Anterior cingulate cortex (tissue), 58 donors: ENCODE results near the gene ECE2.
A peak's percentile ranks its signal among the peaks of the same experiment; 100 is the strongest.

Experiments
- DNase-seq, 58 donors: peaks; one replicate each; lab custom pipeline; 2025; lab: John Stamatoyannopoulos, UW

ECE2 gene

GRCh38 chr3:184306341-184306972 lies 30.6 kb downstream of the ECE2 start:
- no peak for DNase-seq

- no peak for DNase-seq
Measured at GRCh38 chr3:184307915-184308314, 32.1 kb downstream of the ECE2 start.

DNA sequence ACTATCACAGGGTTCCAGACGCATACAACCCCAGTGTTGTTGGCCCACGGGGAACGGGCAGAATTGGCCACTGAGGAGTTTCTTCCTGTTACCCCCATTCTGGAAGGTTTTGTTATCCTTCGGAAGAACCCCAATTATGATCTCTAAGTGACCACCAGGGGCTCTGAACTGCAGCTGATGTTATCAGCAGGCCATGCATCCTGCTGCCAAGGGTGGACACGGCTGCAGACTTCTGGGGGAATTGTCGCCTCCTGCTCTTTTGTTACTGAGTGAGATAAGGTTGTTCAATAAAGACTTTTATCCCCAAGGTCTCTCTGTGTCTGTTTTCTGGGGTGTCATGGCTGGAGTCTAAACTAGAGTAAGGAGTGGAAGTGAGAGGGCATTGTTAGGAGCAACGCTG lies 32.9 kb downstream of the ECE2 start:
- DNase-seq, result no peak

DNA sequence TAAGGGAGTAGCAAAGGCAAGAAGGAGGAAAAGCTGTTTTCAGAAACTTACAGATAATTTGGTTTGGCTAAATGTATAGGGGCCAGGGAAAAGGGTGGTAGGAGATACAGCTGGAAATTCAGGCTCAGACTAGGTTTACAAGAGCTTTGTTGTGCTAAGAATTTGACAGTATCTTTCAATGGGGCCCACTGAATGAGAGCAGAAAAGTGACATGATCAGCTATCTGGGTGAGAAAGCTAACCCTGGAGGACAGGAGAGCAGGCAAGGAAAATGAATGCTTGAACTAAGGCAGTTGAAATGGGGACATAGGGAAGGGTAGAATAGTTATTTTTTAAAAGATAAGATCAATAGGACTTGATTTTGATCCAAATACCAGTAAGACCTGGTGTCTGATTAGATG lies 35.8 kb downstream of the ECE2 start:
- no peak for DNase-seq

DNA sequence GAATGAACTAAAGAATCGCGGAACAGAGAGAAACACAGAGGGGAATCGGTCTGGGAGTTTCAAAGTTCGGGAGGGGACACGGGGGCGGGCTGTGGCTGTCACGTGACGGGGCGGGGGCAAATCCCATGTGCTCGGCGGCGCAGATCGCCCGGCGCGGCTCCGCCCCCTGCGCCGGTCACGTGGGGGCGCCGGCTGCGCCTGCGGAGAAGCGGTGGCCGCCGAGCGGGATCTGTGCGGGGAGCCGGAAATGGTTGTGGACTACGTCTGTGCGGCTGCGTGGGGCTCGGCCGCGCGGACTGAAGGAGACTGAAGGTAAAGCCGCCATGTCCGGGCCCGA lies 38.5 kb downstream of the ECE2 start, which contains the start of gene EIF4G1:
Gene EIF4G1, plus strand, starts transcription at position 244 of the 337 bp plus-strand sequence. CDS start 1,191 bp downstream, outside the sequence.
- DNase-seq, result peak; percentile 47 to 95 (median 91)

- DNase-seq, result peak in 49 of 58 donors; percentile 1 to 81 (median 54)
Measured at GRCh38 chr3:184314700-184315542, 39.1 kb downstream of the ECE2 start.

GRCh38 chr3:184315543-184315867 lies 39.7 kb downstream of the ECE2 start:
- peak in 1 of 58 donors; percentile 28 for DNase-seq

DNA sequence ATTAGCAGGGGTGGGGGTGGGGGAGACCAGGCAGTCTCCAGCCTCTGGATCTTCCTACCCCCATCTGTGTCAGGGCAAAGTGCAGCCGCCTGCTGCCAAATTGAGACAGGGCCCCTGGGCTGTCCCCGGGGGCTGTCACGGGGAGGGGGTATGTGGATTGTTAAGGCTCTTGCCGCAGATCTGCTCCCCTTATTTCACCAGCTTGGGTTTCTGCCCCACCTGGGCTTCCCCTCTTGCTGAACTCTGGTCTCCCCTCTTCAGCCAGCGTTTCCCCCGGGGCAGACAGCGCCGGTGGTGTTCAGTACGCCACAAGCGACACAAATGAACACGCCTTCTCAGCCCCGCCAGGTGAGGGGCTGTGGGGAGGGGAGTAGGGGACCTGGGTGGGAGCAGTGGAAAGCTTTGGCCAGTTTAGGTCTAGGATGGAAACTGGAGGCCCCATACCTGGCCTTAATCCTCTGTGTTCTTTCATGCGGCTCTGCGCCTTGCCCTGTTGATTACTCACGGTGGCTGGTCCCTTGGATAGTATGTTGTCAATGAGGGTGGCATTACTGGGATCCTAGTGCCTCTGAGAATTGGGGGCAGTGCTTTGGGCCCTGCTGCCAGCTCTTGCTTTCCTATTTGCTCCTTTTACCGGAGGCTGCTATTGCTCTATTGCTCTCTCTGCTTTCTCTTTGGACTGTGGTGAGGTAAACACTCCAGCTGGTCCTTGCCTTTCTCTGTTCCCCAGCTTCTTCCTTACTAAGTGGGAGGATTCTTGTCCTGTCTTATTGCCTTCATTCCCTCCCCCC lies 40.2 kb downstream of the ECE2 start:
- peak in 2 of 58 donors; percentile 5 to 13 for DNase-seq

DNA sequence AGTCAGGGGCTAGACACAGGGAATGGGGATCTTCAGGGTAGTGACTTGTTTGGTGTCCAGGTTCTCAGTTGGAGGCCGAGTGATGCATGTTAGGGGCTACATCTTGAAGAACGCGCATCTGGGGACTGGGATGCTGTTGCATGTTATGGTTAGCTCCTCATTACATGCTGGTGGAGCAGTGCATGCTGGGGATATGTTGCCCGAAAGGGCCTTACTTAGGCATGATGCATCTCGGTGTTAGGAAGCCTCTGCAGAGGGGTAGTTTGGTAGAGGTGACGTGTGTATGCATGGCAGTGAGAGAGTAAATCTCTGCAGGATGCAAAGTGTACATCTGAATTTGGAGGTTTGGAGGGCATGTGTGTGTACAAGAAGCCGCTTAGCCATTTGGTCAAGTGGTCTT lies 41.0 kb downstream of the ECE2 start:
- peak in 1 of 58 donors; percentile 2 for DNase-seq

DNA sequence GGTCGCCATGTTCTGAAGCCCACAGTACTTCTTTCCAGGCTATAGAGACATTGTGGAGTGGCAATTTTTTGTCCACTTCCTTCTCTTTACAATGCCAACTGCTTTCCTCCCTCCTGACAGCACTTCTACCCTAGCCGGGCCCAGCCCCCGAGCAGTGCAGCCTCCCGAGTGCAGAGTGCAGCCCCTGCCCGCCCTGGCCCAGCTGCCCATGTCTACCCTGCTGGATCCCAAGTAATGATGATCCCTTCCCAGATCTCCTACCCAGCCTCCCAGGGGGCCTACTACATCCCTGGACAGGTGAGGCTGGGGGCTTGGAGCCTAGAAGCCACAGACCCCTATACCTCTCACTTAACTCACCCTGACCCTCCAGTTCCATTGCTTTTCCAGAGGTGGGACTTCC lies 41.4 kb downstream of the ECE2 start:
- no peak for DNase-seq

- peak; percentile 31 to 96 (median 88) for DNase-seq
Measured at GRCh38 chr3:184320104-184320445, 44.3 kb downstream of the ECE2 start.

DNA sequence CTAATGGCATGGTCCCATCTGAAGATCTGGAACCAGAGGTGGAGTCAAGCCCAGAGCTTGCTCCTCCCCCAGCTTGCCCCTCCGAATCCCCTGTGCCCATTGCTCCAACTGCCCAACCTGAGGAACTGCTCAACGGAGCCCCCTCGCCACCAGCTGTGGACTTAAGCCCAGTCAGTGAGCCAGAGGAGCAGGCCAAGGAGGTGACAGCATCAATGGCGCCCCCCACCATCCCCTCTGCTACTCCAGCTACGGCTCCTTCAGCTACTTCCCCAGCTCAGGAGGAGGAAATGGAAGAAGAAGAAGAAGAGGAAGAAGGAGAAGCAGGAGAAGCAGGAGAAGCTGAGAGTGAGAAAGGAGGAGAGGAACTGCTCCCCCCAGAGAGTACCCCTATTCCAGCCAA lies 45.8 kb downstream of the ECE2 start:
- DNase-seq, result no peak

GRCh38 chr3:184322731-184323487 lies 47.1 kb downstream of the ECE2 start:
- no peak for DNase-seq

GRCh38 chr3:184323696-184324095 lies 47.9 kb downstream of the ECE2 start:
- DNase-seq, result no peak

DNA sequence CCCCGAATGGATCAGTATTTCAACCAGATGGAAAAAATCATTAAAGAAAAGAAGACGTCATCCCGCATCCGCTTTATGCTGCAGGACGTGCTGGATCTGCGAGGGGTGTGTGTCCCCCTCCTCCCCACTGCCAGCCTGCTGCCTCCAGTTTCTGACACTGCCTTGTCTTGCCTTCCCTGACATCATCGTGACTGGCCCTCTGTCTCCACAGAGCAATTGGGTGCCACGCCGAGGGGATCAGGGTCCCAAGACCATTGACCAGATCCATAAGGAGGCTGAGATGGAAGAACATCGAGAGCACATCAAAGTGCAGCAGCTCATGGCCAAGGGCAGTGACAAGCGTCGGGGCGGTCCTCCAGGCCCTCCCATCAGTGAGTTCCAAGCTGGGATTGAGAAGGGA lies 49.4 kb downstream of the ECE2 start:
- DNase-seq, result no peak

DNA sequence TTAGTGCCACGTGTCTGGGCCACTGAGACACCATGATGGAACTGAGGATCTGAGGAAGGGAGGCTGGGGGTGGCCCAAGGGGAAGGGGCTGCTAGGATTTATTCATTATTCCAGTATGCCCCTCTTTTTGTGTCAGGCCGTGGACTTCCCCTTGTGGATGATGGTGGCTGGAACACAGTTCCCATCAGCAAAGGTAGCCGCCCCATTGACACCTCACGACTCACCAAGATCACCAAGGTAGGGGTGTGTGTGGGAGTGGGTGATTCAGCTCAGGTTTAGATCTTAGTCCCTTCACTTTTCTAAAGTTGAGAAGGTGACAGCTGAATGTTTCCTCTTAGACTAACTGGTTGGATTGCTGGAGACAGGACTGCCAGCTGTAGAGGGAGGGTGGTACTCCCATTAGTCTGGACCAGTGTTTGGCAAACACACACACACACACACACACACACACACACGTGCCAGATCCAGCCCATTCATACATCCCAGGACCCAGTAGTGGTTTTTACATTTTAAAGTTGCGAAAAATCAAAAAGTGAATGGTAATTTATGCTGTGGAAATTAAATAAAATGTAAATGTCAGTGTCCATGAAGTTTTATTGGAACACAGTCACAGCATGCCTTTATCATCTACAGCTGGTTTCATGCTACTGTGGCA lies 50.0 kb downstream of the ECE2 start:
- DNase-seq, result no peak

- no peak for DNase-seq
Measured at GRCh38 chr3:184327171-184327570, 51.3 kb downstream of the ECE2 start.

DNA sequence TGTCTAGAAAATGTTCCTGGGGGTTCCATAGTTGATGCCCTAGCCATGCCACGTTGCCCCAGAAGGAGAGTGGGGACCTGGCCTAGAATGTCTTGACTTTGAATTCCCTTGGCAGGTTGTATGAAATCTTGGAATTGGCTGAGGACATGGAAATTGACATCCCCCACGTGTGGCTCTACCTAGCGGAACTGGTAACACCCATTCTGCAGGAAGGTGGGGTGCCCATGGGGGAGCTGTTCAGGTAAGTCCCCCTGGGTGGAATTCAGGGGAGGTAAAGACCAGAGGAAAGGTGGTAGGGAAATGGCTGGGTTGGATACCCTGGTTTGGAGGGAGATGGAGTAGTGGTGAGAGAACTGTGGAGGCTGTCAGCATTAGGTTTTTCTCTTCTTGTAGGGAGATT lies 52.7 kb downstream of the ECE2 start:
- no peak for DNase-seq

GRCh38 chr3:184332370-184333090 lies 56.7 kb downstream of the ECE2 start:
- no peak for DNase-seq

- no peak for DNase-seq
Measured at GRCh38 chr3:184333190-184333589, 57.4 kb downstream of the ECE2 start.
